Measurements from ENCODE around the gene VCL.
"Not testable (repeated sequence)": the region's sequence is repeated elsewhere in the genome, so short reads cannot be mapped to it uniquely, and the experiment has no call there.

The VCL gene

DNA sequence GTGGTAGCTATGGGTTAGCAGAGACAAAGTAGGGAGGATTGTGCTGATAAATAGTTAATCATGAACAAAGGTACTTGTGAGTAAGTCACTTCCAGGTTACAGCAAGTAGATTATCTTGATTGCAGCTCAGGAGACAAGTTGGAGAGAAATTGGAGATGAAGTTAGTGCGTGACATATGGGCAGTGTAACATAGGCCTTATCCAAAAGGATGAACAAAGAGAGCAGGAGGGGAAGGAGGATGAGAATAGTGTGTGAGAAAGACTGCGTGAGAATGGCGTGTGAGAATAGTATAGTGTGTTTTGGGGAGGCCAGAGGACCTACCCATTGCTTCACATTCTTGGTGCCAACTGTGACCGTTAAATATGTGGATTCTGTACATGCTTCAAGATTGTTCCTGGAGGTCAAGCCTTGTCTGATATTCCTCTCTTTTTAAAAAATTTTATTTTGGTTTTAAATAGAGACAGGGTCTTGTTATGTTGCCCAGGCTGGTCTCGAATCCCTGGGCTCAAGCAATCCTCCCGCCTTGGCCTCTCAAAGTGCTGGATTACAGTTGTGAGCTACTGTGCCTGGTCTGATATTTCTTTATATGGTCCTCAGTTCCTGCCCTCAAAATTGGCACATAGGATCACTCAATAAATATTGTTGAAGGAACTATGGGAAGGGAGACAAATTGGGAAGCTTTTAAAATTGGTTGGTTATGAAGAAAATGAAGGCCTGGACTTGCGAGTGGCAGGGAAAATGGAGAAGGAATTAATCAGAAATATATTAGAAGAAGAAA is 3.2 kb downstream of the VCL start:
- no peak for DNase-seq (ENCODE audit: low read depth in 2 of 3, low spot score in 2 of 3)

DNA sequence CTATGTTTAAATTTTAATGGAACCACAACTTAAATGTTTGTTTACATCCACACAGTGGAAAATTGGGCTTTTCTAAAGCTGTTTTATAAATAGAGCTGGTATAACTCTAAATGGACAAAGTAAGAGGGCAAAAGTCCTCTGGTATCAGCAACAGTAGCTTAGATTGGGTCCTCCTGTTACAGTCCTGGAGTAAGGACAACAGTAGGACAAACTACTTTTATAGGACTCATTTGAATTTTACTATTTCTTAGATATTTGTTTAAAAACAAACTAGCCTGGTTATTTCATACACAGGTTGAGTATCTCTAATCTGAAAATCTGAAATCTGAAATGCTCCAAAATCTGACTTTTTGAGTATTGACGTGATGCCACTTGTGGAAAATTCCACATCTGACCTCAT is 8.4 kb downstream of the VCL start:
- no peak for DNase-seq (ENCODE audit: low read depth in 2 of 3, low spot score in 2 of 3)

DNA sequence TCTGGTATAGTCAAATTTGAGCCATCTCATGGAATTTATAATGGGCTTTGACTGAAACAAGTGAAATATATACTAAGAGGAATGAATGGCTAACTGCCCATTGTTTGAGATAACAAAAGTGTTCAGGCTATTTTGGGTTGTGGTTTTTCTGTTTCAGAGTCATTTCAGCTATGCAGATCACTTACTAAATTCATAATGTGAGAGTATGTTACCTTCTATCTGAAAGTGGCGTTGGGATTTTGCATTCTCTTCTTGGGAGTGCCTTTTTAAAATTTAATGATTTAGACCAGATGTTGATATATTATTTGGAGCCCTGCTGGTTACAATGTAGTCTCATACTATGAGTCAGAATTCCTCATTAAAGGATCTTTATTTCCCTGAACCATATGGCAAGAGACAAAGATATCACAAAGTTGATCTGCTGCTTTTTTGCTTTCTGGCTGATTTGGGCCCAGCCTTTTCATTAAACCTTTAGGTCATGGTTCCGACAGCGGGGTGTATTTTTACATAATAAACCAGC is 10.4 kb downstream of the VCL start:
- DNase-seq (ENCODE audit: low read depth in 2 of 3, low spot score in 2 of 3), result no peak

GRCh38 chr10:74011017-74011416 is 13.1 kb downstream of the VCL start:
- DNase-seq (ENCODE audit: low read depth in 2 of 3, low spot score in 2 of 3), result no peak

DNA sequence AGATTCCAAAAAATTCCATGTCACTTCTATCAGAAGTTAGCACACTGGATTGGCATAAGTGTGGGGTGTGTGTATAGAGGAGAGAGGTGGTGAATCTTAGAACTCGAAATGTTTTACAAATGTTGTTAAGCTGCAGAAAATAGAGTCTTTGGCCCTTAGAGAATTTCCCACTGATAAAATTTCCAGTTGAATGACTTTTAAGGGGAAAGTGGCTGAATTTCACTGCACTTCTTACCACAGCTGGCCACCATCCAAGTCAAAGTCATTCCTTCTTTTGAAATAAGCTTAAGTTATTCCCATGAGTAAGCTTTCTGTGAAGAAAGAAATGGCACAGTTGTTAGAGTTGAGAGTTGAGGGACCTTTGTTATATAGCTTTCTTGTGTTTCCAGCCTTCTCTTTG is 13.9 kb downstream of the VCL start:
- DNase-seq (ENCODE audit: low read depth in 2 of 3, low spot score in 2 of 3), result no peak

DNA sequence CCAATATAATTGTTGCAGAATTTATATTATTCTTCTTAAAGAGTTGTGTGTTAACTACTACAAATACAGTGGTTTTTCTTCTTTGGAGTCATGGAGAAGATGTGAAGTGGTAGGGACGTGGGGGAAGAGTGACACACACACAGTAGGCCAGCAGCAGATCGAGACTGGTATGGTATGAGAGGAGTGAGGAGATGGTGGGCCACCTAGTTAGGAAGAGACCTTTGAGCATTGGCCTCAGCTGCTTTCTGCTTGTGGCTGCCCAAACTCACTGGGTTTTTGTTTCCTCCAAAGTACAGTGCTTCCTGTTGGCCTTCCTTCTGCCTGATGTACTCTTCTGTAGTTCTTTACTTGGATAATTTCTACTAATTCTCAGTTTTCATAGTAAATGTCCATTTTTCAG is 14.6 kb downstream of the VCL start:
- DNase-seq (ENCODE audit: low read depth in 2 of 3, low spot score in 2 of 3), result no peak

DNA sequence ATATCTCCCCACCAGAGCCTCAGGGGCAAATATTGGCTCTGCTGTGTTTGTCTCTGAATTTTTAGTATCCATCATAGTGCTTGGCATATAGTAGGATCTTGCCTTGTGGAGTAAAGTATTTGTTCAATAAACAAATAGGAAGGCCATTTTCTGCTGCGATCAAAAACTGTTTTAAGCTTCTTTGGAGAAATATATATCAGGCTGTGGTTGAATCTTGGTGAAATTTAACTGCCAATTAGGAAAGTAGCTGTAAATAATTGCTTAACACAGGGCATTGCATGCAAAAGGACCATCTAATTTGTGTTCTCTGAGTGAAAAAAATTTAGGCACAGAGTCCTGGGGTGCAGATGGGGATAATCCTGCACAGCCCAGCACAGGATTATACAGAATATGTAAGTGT is 15.1 kb downstream of the VCL start:
- no peak for DNase-seq (ENCODE audit: low read depth in 2 of 3, low spot score in 2 of 3)

DNA sequence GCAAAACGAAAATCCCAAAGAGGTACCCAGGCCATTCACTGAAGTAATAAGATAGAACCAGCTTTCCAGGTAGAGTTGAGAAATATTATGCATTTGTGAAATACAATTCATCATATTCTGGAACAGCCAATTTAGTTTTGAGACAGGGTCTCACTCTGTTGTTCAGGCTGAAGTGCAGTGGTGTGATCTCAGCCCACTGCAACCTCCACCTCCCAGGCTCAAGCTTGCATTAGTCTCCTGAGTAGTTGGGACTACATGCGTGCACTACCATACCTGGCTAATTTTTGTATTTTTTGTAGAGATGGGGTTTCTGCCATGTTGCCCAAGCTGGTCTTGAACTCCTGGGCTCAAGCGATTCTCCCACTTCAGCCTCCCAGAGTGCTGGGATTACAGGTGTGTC is 16.7 kb downstream of the VCL start:
- not testable (repeated sequence) for DNase-seq (ENCODE audit: low read depth in 2 of 3, low spot score in 2 of 3)

DNA sequence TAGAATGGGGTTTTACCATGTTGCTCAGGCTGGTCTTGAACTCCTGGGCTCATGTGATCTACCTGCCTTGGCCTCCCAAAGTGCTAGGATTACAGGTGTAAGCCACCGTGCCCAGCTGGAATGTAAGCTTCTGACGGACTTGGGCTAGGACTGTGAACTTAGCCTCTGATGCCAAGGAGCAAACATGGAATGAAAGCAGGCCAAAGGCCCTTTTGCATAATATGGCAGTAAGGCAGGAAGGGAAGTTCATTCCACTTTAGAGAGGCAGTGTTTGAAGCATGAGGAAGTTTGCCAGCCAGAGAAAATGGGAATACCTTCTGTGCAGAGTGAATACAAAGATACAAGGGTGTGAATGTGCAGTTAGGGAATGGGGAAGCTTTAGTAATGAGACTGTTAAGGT is 20.3 kb downstream of the VCL start:
- no peak for DNase-seq (ENCODE audit: low read depth in 2 of 3, low spot score in 2 of 3)

- DNase-seq (ENCODE audit: low read depth in 2 of 3, low spot score in 2 of 3), result no peak
These were observed 23.5 kb downstream of the VCL start for GRCh38 chr10:74021248-74022055.

DNA sequence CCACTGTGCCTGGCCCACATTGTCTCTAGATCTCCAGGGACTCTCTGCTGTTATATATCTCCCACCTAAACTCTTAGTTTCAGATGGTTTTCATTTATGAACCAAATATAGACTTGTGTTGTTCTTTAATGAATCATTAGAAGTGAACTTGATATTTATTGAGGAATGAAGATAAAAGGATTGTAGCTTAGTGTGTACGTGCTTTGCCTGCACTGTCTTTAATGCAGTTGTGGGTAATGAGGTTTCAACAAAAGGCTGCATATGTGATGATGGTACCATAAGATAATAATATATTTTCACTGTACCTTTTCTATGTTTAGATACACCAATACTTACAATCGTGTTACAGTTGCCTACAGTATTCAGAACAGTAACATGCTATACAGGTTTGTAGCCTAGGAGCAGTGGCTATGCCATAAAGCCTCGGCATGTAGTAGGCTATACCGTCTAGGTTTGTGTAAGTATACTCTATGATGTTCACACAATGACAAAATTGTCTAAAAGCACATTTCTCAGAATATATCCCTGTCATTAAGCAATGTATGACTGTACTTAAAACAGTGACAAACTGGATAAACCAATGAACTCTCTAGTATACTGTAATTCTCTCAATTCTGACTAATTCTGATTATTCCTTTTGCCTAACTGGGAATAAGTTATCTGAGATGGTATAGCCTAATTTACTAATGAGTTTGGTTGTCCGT is 25.2 kb downstream of the VCL start:
- no peak for DNase-seq (ENCODE audit: low read depth in 2 of 3, low spot score in 2 of 3)

DNA sequence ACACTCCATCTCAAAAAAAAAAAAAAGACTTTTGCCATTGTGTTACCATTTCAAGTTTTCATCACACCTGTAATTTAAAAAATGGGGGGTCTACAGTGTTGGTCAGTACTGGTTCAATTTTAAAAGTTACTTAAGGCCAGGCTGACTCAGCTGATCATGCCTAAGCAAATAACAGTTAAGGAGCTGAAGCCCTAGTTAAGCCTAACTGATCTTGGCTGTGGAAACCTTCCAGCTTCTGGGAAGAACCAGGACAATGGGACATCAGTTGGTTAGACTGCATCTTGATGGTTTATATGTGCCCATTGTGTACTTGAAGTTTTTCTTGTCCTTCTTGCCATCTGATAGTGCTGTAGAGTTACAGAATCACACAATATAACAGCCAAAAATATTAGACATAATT is 26.7 kb downstream of the VCL start:
- DNase-seq (ENCODE audit: low read depth in 2 of 3, low spot score in 2 of 3), result no peak

- DNase-seq (ENCODE audit: low read depth in 2 of 3, low spot score in 2 of 3), result no peak
These were observed 27.6 kb downstream of the VCL start for GRCh38 chr10:74025380-74025978.

DNA sequence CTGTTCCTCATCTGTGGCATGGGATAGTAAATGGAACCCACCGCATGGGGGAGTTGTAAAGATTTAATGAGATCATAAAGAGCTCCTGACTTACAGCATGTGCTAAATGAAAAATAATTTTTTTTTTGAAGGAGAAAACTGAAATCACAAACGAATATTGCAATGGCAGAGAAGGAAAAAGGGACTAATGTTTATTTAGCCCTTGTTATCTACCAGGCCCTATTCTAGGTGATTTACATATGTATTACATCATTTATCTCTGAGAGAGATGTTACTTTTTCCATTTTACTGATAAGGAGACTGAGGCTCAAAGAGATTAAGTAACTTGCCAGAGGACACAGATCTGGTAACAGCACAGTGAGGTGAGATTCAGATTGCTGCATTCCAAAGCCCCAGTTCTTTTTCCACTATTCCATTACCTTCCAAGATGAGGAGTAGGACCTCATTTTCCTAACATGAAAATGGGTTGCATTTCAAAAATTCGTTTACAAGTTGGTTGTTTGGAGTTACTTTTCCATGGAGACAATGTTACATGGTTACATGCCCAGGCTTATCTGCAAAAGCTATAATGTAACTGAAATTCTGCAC is 28.6 kb downstream of the VCL start:
- DNase-seq (ENCODE audit: low read depth in 2 of 3, low spot score in 2 of 3), result no peak

DNA sequence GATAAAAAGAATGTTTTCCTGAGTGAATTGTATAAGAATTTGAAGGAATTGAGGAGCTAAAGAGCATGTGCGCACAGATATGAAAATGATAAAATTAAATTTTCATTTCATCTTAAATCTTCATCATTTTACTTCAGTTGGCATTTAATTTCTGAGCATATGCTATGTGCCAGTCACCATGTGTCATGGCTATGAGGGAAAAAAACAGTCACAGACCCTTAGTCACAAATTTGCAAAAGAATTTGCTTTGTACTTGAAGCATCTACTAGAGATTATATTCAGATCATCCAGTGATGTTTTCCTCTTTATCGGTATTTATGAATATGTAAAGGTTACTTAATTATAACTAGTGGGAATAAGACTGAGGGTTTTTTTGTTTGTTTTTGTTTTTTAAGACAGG is 29.8 kb downstream of the VCL start:
- DNase-seq (ENCODE audit: low read depth in 2 of 3, low spot score in 2 of 3), result no peak

DNA sequence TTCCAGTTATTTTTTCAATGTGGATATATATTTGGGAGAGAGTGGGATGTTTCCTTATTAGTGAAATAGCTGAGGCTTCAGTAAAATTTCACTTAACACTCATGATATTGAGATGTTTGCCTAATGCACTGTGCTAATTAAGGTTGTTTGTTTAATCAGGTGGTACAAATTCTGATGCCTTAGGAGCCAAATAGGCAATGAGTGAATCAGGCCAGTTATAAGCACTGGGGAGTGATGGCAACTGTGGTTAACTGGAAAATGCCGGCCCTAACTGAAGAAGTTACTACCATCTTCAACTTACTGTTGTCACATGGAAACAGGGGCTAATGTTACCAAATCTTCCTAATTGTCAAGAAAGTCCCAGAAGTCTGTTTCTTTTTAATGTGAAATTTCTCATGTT is 32.0 kb downstream of the VCL start:
- DNase-seq (ENCODE audit: low read depth in 2 of 3, low spot score in 2 of 3), result no peak

GRCh38 chr10:74032208-74032607 is 34.3 kb downstream of the VCL start:
- DNase-seq (ENCODE audit: low read depth in 2 of 3, low spot score in 2 of 3), result not testable (repeated sequence)

GRCh38 chr10:74032900-74033655 is 35.2 kb downstream of the VCL start:
- DNase-seq (ENCODE audit: low read depth in 2 of 3, low spot score in 2 of 3), result no peak

DNA sequence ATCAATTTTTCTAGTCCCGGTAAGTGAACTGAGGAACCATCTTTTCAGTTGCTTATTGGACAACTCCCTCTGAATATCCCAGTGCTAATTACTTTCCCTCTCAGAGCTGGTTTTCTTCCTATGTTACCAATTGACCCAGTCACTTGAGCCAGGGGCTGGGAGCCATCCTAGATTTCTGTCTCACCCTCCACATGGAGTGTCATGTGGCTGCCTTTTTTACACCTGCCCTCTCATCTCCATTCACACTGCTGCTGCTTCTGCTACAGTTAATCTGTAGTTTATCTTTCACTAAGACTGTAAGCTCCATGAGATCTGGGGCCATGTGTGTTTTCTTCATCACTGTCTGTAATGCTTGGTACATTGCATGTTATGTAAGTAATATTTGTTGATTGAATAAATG is 35.8 kb downstream of the VCL start:
- DNase-seq (ENCODE audit: low read depth in 2 of 3, low spot score in 2 of 3), result no peak

- DNase-seq (ENCODE audit: low read depth in 2 of 3, low spot score in 2 of 3), result no peak
These were observed 36.4 kb downstream of the VCL start for GRCh38 chr10:74034301-74034700.

All from activated CD8-positive, alpha-beta memory T cell treated with anti-CD3 and anti-CD28 coated beads for 48 hours (primary cell).